Pancreas (tissue), 10 donors: ENCODE measurements around the gene RPAP3. TPM values are rescaled to one million over a fixed set of nuclear protein-coding genes. Genes with fewer than 3 reads are reported as not detected.

Experiments used
- ATAC-seq, 4 donors: fragments of 200-7000 bp; cut with Tn5 transposase; one replicate each; pipeline versions ENCODE4 v1.8.0 to v1.9.1; 2020; ENCODE audit warnings: mild to moderate bottlenecking in 4 of 4, moderate library complexity in 4 of 4
- DNase-seq, 6 donors: peaks; one replicate each; pipeline ENCODE4 v3.0.0-alpha.2; 2020
- FAIRE-seq: peaks from 2 replicates; lab custom pipeline; 2012; peaks lifted over from hg19 to GRCh38; lab: Jason Lieb, UNC
- H3K27ac ChIP-seq, 4 donors: fragments of 200-600 bp; sonication (generic); 1 replicate in 3 of 4; 2 replicates in 1 of 4; pipeline versions ENCODE4 v1.5.0 to v1.8.0; 2020
- H3K27me3 ChIP-seq, 4 donors: fragments of 200-600 bp; one replicate each; pipeline ENCODE4 v1.8.0; 2021
- H3K36me3 ChIP-seq, 3 donors: fragments of 200-600 bp; sonication (generic) in 1 of 3; one replicate each; pipeline versions ENCODE4 v1.5.0 to v1.8.0; 2020 to 2021
- H3K4me1 ChIP-seq, 3 donors: fragments of 200-600 bp; one replicate each; pipeline ENCODE4 v1.8.0; 2021
- H3K4me3 ChIP-seq, 4 donors: fragments of 200-600 bp; sonication (generic) in 2 of 4; one replicate each; pipeline versions ENCODE4 v1.5.0 to v1.8.0; 2020 to 2021
- H3K9me3 ChIP-seq, 4 donors: fragments of 200-600 bp; one replicate each; pipeline ENCODE4 v1.8.0; 2021
- WGBS, 2 donors: extraction: QIAGEN DNeasy Blood & Tissue Kit; methylation state at CpG; one replicate each; pipeline ENCODE4 v1.1.7; 2013; 5-methylcytosine and 5-hydroxymethylcytosine counted together
- intact Hi-C, 3 donors: fragments of 100-400 bp; cut with DNase I; formaldehyde crosslinking; loops; one replicate each; pipeline versions ENCODE4 v1.11.1 to v1.14.2; 2022
- polyA plus RNA-seq, 2 donors: library from polyadenylated mRNA; stranded (reverse); fragments of 200-250 nt; gene quantifications; one replicate each; pipeline ENCODE4 v1.2.3, GENCODE V29; 2013
- total RNA-seq, 6 donors: library from RNA; stranded (reverse); fragmentation: NEBNext Ultra II Directional in 4 of 6; extraction: Animal tissue kit (Norgen Biotek cat#: 25700) in 4 of 6; gene quantifications; one replicate each; pipeline versions ENCODE4 v1.2.1 to v1.2.4, GENCODE V29; 2021 to 2023
- TF ChIP-seq, protein P1 (sequence below), 4 donors: fragments of 200-600 bp; sonication (generic) in 3 of 4; IDR thresholded peaks; one replicate each; pipeline versions ENCODE4 v1.5.0 to v1.8.0; 2021; ENCODE audit warnings: antibody characterized with exemption in 4 of 4
- donor health status: healthy with polysubstance abuse.
- donor health status: DM: no; HTN: no; CAD: no; lungs with moderate emphysema.
- donor health status: DM: no; HTN: no; CAD: no.
- donor health status: control.
- donor health status: control.
- donor health status: Bipolar disorder and iron deficiency.
- donor health status: DM: yes; HTN: yes; CAD: no.
- donor health status: DM: no; HTN: no; CAD: no.
- donor health status: DM: no; HTN: no; CAD: no.
- donor health status: DM: yes; HTN: yes; CAD: no.

Gene RPAP3
- total and polyA plus RNA-seq, 8 donors, result 3.3 to 12.1 (median 8.9) TPM

DNA sequence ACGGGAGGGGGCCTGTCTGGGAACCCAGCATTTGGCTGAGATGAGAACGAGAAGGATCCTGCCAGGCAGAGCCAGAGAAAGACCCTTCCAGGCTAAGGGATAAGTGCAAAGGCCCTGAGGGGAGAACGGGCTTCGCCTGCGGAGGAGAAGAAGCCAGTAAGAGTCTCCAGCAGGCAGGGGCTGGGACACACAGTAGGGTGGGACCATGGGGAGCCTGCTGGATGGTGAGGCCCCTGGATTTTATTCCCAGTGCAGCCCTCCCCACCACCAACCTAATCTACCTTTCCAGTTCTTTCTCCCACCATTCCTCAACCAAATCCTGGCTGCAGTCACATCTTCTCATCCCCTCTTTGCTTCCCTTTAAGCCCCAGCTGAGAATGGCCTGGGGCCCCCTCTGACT, 40.2 kb upstream of the RPAP3 start:
- WGBS, 2 donors, result 76 to 88% methylated on average over 5 of the region's 5 CpGs
- Histone ChIP-seq H3K9me3 (no peaks in the 10 kb centered on the region), H3K27ac (no peak overlapping the region), H3K36me3 (no peaks in the 10 kb centered on the region), H3K4me3 (no peak overlapping the region), H3K27me3 (no peaks in the 10 kb centered on the region), H3K4me1 (peaks cover 0 to 3% (median 0%) of the 10 kb centered on the region in 3 donors)
- ATAC-seq, result no peak
- peak in 1 of 6 donors; percentile 4 for DNase-seq
- TF ChIP-seq, protein P1, sequence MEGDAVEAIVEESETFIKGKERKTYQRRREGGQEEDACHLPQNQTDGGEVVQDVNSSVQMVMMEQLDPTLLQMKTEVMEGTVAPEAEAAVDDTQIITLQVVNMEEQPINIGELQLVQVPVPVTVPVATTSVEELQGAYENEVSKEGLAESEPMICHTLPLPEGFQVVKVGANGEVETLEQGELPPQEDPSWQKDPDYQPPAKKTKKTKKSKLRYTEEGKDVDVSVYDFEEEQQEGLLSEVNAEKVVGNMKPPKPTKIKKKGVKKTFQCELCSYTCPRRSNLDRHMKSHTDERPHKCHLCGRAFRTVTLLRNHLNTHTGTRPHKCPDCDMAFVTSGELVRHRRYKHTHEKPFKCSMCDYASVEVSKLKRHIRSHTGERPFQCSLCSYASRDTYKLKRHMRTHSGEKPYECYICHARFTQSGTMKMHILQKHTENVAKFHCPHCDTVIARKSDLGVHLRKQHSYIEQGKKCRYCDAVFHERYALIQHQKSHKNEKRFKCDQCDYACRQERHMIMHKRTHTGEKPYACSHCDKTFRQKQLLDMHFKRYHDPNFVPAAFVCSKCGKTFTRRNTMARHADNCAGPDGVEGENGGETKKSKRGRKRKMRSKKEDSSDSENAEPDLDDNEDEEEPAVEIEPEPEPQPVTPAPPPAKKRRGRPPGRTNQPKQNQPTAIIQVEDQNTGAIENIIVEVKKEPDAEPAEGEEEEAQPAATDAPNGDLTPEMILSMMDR (IDR thresholded peaks at IDR 0.05), result no peak
- no peak for FAIRE-seq
- intact Hi-C loops, result no loop called here

DNA sequence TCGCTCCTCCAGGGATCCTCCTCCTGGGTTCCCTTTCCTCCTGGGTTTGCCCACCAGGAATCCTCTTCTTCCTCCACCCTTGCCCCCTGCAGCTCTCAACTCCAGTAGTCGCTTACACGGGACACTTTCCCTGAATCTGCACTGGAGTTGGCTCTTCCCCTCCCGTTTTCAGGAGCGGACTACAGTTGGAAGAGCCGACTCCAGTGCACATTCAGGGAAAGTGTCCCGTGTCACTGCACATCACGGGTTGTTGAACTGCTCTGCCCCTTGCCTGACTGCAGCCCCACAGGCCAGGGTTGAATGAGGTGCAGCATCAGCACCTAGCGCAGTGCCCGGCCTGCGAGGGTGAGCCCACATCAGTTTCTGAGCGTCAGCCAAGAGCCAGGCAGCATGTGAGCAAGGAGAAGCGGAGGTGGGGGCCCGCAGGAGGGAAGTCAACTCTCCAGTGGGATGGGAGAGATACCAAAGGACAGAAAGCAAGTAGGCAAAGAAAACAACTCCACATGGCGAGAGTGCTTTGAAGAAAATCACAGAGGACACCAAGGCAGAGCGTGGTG, 39.7 kb upstream of the RPAP3 start:
- WGBS, 2 donors, result 67 to 77% methylated on average over 16 of the region's 16 CpGs
- Histone ChIP-seq H3K36me3 (no peaks in the 10 kb centered on the region), H3K27me3 (no peaks in the 10 kb centered on the region), H3K27ac (no peak overlapping the region), H3K9me3 (no peaks in the 10 kb centered on the region), H3K4me1 (peaks cover 0 to 3% (median 0%) of the 10 kb centered on the region in 3 donors), H3K4me3 (no peak overlapping the region)
- intact Hi-C loops, result no loop called here
- TF ChIP-seq, protein P1 (IDR thresholded peaks at IDR 0.05), result no peak
- DNase-seq (peak in 1 of 6 donors; percentile 20), ATAC-seq (no peak), FAIRE-seq (no peak)

DNA sequence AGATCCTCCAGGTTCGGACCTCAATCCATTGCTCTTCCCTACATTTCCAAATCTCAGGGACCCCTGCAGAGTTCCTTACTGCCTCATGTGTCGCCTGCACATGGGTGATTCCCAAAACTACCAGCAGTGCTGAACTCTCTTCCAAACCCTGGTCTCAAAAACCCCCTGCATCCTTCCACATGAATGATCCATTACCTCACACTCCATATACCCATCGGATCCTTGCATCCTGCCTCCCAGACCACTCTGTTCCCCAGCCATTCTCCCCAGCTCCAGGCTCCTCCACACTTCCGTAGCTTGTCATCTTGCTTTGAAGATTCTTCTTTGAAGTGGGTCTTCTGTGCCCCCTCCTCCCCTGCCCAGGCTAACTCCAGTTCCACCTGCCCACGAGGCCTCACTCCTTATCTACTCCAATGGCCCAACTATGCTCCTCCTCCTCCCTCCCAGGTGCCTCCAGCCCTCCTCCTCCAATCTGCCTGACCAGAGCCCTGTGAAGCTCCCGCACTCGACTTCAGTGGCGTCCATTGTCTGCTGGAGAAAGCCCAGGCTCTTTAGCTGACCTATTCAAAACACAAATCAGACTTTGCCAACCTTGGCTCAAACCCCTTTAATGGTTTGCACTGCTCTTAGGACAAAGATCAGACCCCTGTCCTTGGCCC, 39.1 kb upstream of the RPAP3 start:
- WGBS, 2 donors, result 62 to 64% methylated on average over 8 of the region's 8 CpGs
- H3K27me3 ChIP-seq, result no peaks in the 10 kb centered on the region
- no peaks in the 10 kb centered on the region for H3K9me3 ChIP-seq
- H3K27ac ChIP-seq, result no peak overlapping the region
- FAIRE-seq (no peak), DNase-seq (no peak), ATAC-seq (no peak)
- H3K36me3 ChIP-seq, result no peaks in the 10 kb centered on the region
- intact Hi-C loops, result loop anchor here in 2 of 3 donors (5.0 kb wide), 1 partner anchor 32 kb away; no protein-coding TSS in a partner anchor
- TF ChIP-seq, protein P1 (IDR thresholded peaks at IDR 0.05), result no peak
- no peak overlapping the region for H3K4me3 ChIP-seq
- H3K4me1 ChIP-seq, result peaks cover 0 to 3% (median 0%) of the 10 kb centered on the region in 3 donors

DNA sequence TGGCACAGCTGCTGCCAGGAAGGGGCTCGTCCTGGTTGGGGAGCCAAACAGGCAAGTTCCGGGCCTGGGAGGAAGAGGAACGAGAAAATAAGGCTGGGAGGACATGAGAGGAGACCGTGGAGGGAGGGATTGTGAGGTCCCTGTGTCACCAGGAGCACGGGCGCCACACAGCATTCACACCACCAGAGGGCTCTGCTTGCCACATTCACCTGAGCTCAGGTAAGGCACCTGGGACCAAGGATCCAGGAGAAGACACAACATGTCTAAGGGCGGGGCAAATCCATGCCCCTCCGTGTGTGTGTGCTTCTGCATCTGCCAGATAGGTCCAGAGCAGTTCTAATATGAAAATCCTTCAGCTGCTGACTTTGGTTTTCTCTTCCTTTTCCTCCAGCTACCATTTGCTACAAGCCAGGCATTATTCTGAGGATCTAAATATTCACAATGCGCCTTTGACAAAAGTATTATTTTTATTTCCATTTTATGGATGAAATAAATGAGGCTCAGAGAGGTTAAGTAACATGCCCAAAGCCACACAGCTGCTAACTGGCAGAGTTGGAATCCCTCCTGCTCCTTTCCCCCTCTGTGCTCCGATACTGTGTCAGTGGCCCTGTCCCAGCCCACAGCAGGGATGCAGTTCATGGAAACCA, 38.3 kb upstream of the RPAP3 start:
- Histone ChIP-seq H3K27ac (no peak overlapping the region), H3K4me3 (no peak overlapping the region), H3K27me3 (no peaks in the 10 kb centered on the region), H3K4me1 (peaks cover 0 to 3% (median 0%) of the 10 kb centered on the region in 3 donors), H3K36me3 (no peaks in the 10 kb centered on the region), H3K9me3 (no peaks in the 10 kb centered on the region)
- WGBS, 2 donors, result 26 to 30% methylated on average over 10 of the region's 10 CpGs
- intact Hi-C loops, result loop anchor here in 2 of 3 donors (5.0 kb wide), 1 partner anchor 33 kb away; no protein-coding TSS in a partner anchor
- TF ChIP-seq, protein P1 (IDR thresholded peaks at IDR 0.05), result peak; percentile 61 to 75 (median 70)
- peak in 5 of 6 donors; percentile 72 to 84 (median 79) for DNase-seq
- peak; percentile 86 to 94 (median 90) for ATAC-seq
- no peak for FAIRE-seq
